ENCODE results near the gene ARFIP2. TPM values are rescaled to one million over a fixed set of nuclear protein-coding genes. Genes with fewer than 3 reads are reported as not detected.
A peak's percentile ranks its signal among the peaks of the same experiment; 100 is the strongest.

ARFIP2 gene
- total RNA-seq, 2 experiments from 2014 or later = 33.5 to 37.9 TPM

- H3K4me1 Mint-ChIP-seq (ENCODE audit: low read depth) = no peaks in the 10 kb centered on the region
- no peaks in the 10 kb centered on the region for H3K27me3 Mint-ChIP-seq (ENCODE audit: low read depth)
- no peaks in the 10 kb centered on the region for H3K9me3 Mint-ChIP-seq
- CTCF ChIA-PET = interaction anchor here (1.9 kb wide), 1 partner anchor 15 kb away, joined by 7 read pairs; no protein-coding TSS in a partner anchor
- no peak overlapping the region for H3K4me3 Mint-ChIP-seq
- DNase-seq = no peak
- no peak overlapping the region for H3K27ac Mint-ChIP-seq
- intact Hi-C loops (cut with micrococcal nuclease) = no loop called here
- H3K36me3 Mint-ChIP-seq (ENCODE audit: low read depth) = peaks cover 4% of the 10 kb centered on the region
These were observed 22.6 kb downstream of the ARFIP2 start for GRCh38 chr11:6458352-6459098.

- Mint-ChIP-seq H3K9me3 (no peaks in the 10 kb centered on the region), H3K27me3 (ENCODE audit: low read depth) (no peaks in the 10 kb centered on the region), H3K27ac (no peak overlapping the region), H3K36me3 (ENCODE audit: low read depth) (peaks cover 4% of the 10 kb centered on the region), H3K4me1 (ENCODE audit: low read depth) (no peaks in the 10 kb centered on the region), H3K4me3 (no peak overlapping the region)
- no peak for DNase-seq
- CTCF ChIA-PET = interaction anchor here (1.1 to 1.9 kb wide), 2 partner anchors 14 to 79 kb away, joined by 5 to 6 read pairs; no protein-coding TSS in a partner anchor
- intact Hi-C loops (cut with micrococcal nuclease) = no loop called here
These were observed 23.4 kb downstream of the ARFIP2 start for GRCh38 chr11:6457581-6458320.

GRCh38 chr11:6456361-6457073 lies 24.6 kb downstream of the ARFIP2 start:
- DNase-seq = no peak
- Mint-ChIP-seq H3K4me1 (ENCODE audit: low read depth) (no peaks in the 10 kb centered on the region), H3K4me3 (no peak overlapping the region), H3K36me3 (ENCODE audit: low read depth) (peaks cover 4% of the 10 kb centered on the region), H3K27me3 (ENCODE audit: low read depth) (no peaks in the 10 kb centered on the region), H3K9me3 (no peaks in the 10 kb centered on the region), H3K27ac (no peak overlapping the region)
- CTCF ChIA-PET = interaction anchor here (1.1 to 1.9 kb wide), 3 partner anchors 13 to 78 kb away, joined by 3 to 6 read pairs (median 5); no protein-coding TSS in a partner anchor
- intact Hi-C loops (cut with micrococcal nuclease) = no loop called here

GRCh38 chr11:6455070-6455469 lies 26.1 kb downstream of the ARFIP2 start:
- Mint-ChIP-seq H3K36me3 (ENCODE audit: low read depth) (peaks cover 2% of the 10 kb centered on the region), H3K9me3 (no peaks in the 10 kb centered on the region), H3K4me1 (ENCODE audit: low read depth) (no peaks in the 10 kb centered on the region), H3K4me3 (no peak overlapping the region), H3K27ac (no peak overlapping the region), H3K27me3 (ENCODE audit: low read depth) (no peaks in the 10 kb centered on the region)
- DNase-seq = no peak
- CTCF ChIA-PET = interaction anchor here (1.0 to 1.5 kb wide), 5 partner anchors 9 to 76 kb away, joined by 3 to 12 read pairs (median 4); no protein-coding TSS in a partner anchor
- intact Hi-C loops (cut with micrococcal nuclease) = no loop called here

- intact Hi-C loops (cut with micrococcal nuclease) = no loop called here
- no peak for DNase-seq
- Mint-ChIP-seq H3K4me1 (ENCODE audit: low read depth) (no peaks in the 10 kb centered on the region), H3K36me3 (ENCODE audit: low read depth) (peaks cover 2% of the 10 kb centered on the region), H3K27ac (no peak overlapping the region), H3K9me3 (no peaks in the 10 kb centered on the region), H3K4me3 (no peak overlapping the region), H3K27me3 (ENCODE audit: low read depth) (no peaks in the 10 kb centered on the region)
- CTCF ChIA-PET = interaction anchor here (1.2 to 2.4 kb wide), 4 partner anchors 10 to 99 kb away, joined by 3 to 12 read pairs (median 4); no protein-coding TSS in a partner anchor
These were observed 28.0 kb downstream of the ARFIP2 start for GRCh38 chr11:6453152-6453551.

GRCh38 chr11:6452219-6452618 lies 28.9 kb downstream of the ARFIP2 start:
- H3K27me3 Mint-ChIP-seq (ENCODE audit: low read depth) = no peaks in the 10 kb centered on the region
- no peaks in the 10 kb centered on the region for H3K4me1 Mint-ChIP-seq (ENCODE audit: low read depth)
- CTCF ChIA-PET = interaction anchor here (0.6 to 2.4 kb wide), 4 partner anchors 9 to 98 kb away, joined by 3 to 12 read pairs (median 6); no protein-coding TSS in a partner anchor
- no peak overlapping the region for H3K4me3 Mint-ChIP-seq
- no peaks in the 10 kb centered on the region for H3K9me3 Mint-ChIP-seq
- H3K27ac Mint-ChIP-seq = no peak overlapping the region
- peaks cover 2% of the 10 kb centered on the region for H3K36me3 Mint-ChIP-seq (ENCODE audit: low read depth)
- intact Hi-C loops (cut with micrococcal nuclease) = no loop called here
- no peak for DNase-seq

GRCh38 chr11:6448574-6448973 lies 32.6 kb downstream of the ARFIP2 start:
- intact Hi-C loops (cut with micrococcal nuclease) = no loop called here
- Mint-ChIP-seq H3K27me3 (ENCODE audit: low read depth) (no peaks in the 10 kb centered on the region), H3K9me3 (no peaks in the 10 kb centered on the region), H3K36me3 (ENCODE audit: low read depth) (no peaks in the 10 kb centered on the region), H3K4me3 (no peak overlapping the region), H3K27ac (no peak overlapping the region), H3K4me1 (ENCODE audit: low read depth) (no peaks in the 10 kb centered on the region)
- no peak for DNase-seq
- CTCF ChIA-PET = interaction anchor here (0.9 to 12.8 kb wide), 3 partner anchors 19 to 86 kb away, joined by 3 to 736 read pairs (median 5); partner anchors contain the start of gene SMPD1

- no peak overlapping the region for H3K4me3 Mint-ChIP-seq
- intact Hi-C loops (cut with micrococcal nuclease) = loop anchor here (1.0 to 5.0 kb wide), 6 partner anchors 24 to 264 kb away; partner anchors contain the start of gene APBB1
- H3K9me3 Mint-ChIP-seq = no peaks in the 10 kb centered on the region
- CTCF ChIA-PET = interaction anchor here (0.6 to 12.8 kb wide), 34 partner anchors 9 to 314 kb away, joined by 3 to 736 read pairs (median 5); partner anchors contain the start of genes APBB1, SMPD1 and TRIM3
- no peaks in the 10 kb centered on the region for H3K4me1 Mint-ChIP-seq (ENCODE audit: low read depth)
- DNase-seq = peak; percentile 69
- H3K36me3 Mint-ChIP-seq (ENCODE audit: low read depth) = no peaks in the 10 kb centered on the region
- no peak overlapping the region for H3K27ac Mint-ChIP-seq
- H3K27me3 Mint-ChIP-seq (ENCODE audit: low read depth) = no peaks in the 10 kb centered on the region
These were observed 37.7 kb downstream of the ARFIP2 start for GRCh38 chr11:6443269-6444003.

- Mint-ChIP-seq H3K4me3 (no peak overlapping the region), H3K9me3 (no peaks in the 10 kb centered on the region), H3K27me3 (ENCODE audit: low read depth) (no peaks in the 10 kb centered on the region), H3K27ac (no peak overlapping the region), H3K36me3 (ENCODE audit: low read depth) (no peaks in the 10 kb centered on the region), H3K4me1 (ENCODE audit: low read depth) (no peaks in the 10 kb centered on the region)
- CTCF ChIA-PET = interaction anchor here (0.9 to 12.8 kb wide), 19 partner anchors 10 to 88 kb away, joined by 3 to 736 read pairs (median 8); partner anchors contain the start of genes APBB1, SMPD1 and TRIM3
- intact Hi-C loops (cut with micrococcal nuclease) = loop anchor here (5.0 kb wide), 2 partner anchors 190 to 265 kb away; no protein-coding TSS in a partner anchor
- DNase-seq = no peak
These were observed 38.7 kb downstream of the ARFIP2 start for GRCh38 chr11:6442441-6442840.

- Mint-ChIP-seq H3K36me3 (ENCODE audit: low read depth) (no peaks in the 10 kb centered on the region), H3K27ac (no peak within 1 kb of the TSS), H3K27me3 (ENCODE audit: low read depth) (no peaks in the 10 kb centered on the region), H3K9me3 (no peaks in the 10 kb centered on the region), H3K4me3 (no peak within 1 kb of the TSS), H3K4me1 (ENCODE audit: low read depth) (no peaks in the 10 kb centered on the region)
- CTCF ChIA-PET = interaction anchor here (0.8 to 12.8 kb wide), 11 partner anchors 10 to 91 kb away, joined by 3 to 736 read pairs (median 4); partner anchors contain the start of gene SMPD1
- intact Hi-C loops (cut with micrococcal nuclease) = loop anchor here (5.0 kb wide), 2 partner anchors 189 to 266 kb away; no protein-coding TSS in a partner anchor
- no peak for DNase-seq
These were observed 40.2 kb downstream of the ARFIP2 start, which contains the start of gene HPX for GRCh38 chr11:6440906-6441358. HPX (minus strand) TSS chr11:6440987; CDS start chr11:6440963, 24 bp downstream.

All from activated naive CD4-positive, alpha-beta T cell treated with anti-CD3 and anti-CD28 coated beads for 36 hours (primary cell).